OCI-LY7 (cell line): ENCODE data around the gene RBM28.
"Not testable (repeated sequence)": the region's sequence is repeated elsewhere in the genome, so short reads cannot be mapped to it uniquely, and the experiment has no call there.

Experiments used
- CTCF ChIP-seq: fragments of 200-600 bp; sonication (generic); conservative IDR thresholded peaks from 2 replicates; pipeline ENCODE4 v1.5.1; 2014; ENCODE audit warnings: mild to moderate bottlenecking, antibody characterized with exemption, low read length, moderate library complexity, mixed read lengths
- EZH2phosphoT487 ChIP-seq: fragments of 200-600 bp; sonication (generic); IDR thresholded peaks from 2 replicates; pipeline ENCODE4 v1.6.1; 2018; ENCODE audit warnings: low read depth, borderline replicate concordance, mild to moderate bottlenecking, mixed run types, antibody characterized with exemption, low read length, moderate library complexity, mixed read lengths

GRCh38 chr7:128280451-128280850 lies 63.3 kb downstream of the RBM28 start:
- TF ChIP-seq CTCF, EZH2phosphoT487: not testable (repeated sequence)
